CD4-positive, alpha-beta T cell treated with Interleukin-15 for 1 hour (primary cell): ENCODE measurements around the gene RPL9.
"Not testable (repeated sequence)": the region's sequence is repeated elsewhere in the genome, so short reads cannot be mapped to it uniquely, and the experiment has no call there.

Experiments
- DNase-seq: peaks from one replicate; pipeline ENCODE4 v3.0.0-alpha.2; 2020

RPL9 gene

GRCh38 chr4:39415678-39416283 is 42.9 kb downstream of the RPL9 start:
- DNase-seq = no peak

- DNase-seq = not testable (repeated sequence)
These were observed 47.2 kb downstream of the RPL9 start for GRCh38 chr4:39411561-39411960.

- DNase-seq = no peak
These were observed 48.3 kb downstream of the RPL9 start for GRCh38 chr4:39410415-39410814.

GRCh38 chr4:39407584-39407885 is 51.2 kb downstream of the RPL9 start:
- DNase-seq = no peak

- no peak for DNase-seq
These were observed 51.7 kb downstream of the RPL9 start, which contains the start of gene KLB for GRCh38 chr4:39406763-39407583. TSS of gene KLB (plus strand) at chr4:39406930. CDS start at chr4:39406950, 20 bp downstream.
